ENCODE data around the gene YLPM1.

GRCh38 chr14:74793506-74794155, 30.5 kb downstream of the YLPM1 start:
- TF ChIP-seq CTCF (IDR thresholded peaks at IDR 0.05; ENCODE audit: insufficient read depth, low read depth, low read length), result peak; percentile 12
- no peak for TF ChIP-seq EZH2 (IDR thresholded peaks at IDR 0.05; ENCODE audit: insufficient read depth, low read length)
